ENCODE data around the gene CACNB3.

Gene CACNB3

GRCh38 chr12:48788854-48789775, 29.2 kb upstream of the CACNB3 start, which contains the start of gene ADCY6:
Gene ADCY6 (minus strand): TSS chr12:48789089. CDS start chr12:48783434, 5,655 bp downstream.
- DNase-seq, result no peak

GRCh38 chr12:48789858-48790326, 28.4 kb upstream of the CACNB3 start:
- DNase-seq, result no peak

- no peak for DNase-seq
Measured at GRCh38 chr12:48793696-48794095, 24.6 kb upstream of the CACNB3 start.

GRCh38 chr12:48794870-48795269, 23.4 kb upstream of the CACNB3 start:
- DNase-seq, result no peak

- no peak for DNase-seq
Measured at GRCh38 chr12:48795550-48796455, 22.5 kb upstream of the CACNB3 start.

GRCh38 chr12:48796976-48797375, 21.3 kb upstream of the CACNB3 start:
- no peak for DNase-seq

- DNase-seq, result no peak
Measured at GRCh38 chr12:48800457-48800856, 17.8 kb upstream of the CACNB3 start.

- DNase-seq, result no peak
Measured at GRCh38 chr12:48800971-48801370, 17.3 kb upstream of the CACNB3 start.

- no peak for DNase-seq
Measured at GRCh38 chr12:48803675-48804074, 14.6 kb upstream of the CACNB3 start.

GRCh38 chr12:48807981-48808380, 10.3 kb upstream of the CACNB3 start:
- no peak for DNase-seq

GRCh38 chr12:48810903-48811431, 7.3 kb upstream of the CACNB3 start:
- DNase-seq, result no peak

- DNase-seq, result no peak
Measured at GRCh38 chr12:48811437-48812090, 6.7 kb upstream of the CACNB3 start.

GRCh38 chr12:48812389-48812788, 5.9 kb upstream of the CACNB3 start:
- DNase-seq, result no peak

- no peak for DNase-seq
Measured at GRCh38 chr12:48813465-48814261, 4.6 kb upstream of the CACNB3 start.

- no peak for DNase-seq
Measured at GRCh38 chr12:48814262-48815125, 3.8 kb upstream of the CACNB3 start.

- no peak for DNase-seq
Measured at GRCh38 chr12:48815126-48816110, 2.9 kb upstream of the CACNB3 start.

GRCh38 chr12:48816143-48816854, 2.0 kb upstream of the CACNB3 start:
- no peak for DNase-seq

GRCh38 chr12:48818831-48819590, 715 bp downstream of the CACNB3 start:
- no peak for DNase-seq
